H7 (cell line): ENCODE measurements around the gene INPP5A. TPM values are rescaled to one million over a fixed set of nuclear protein-coding genes. Genes with fewer than 3 reads are reported as not detected.

ENCODE experiments used
- DNase-seq: peaks from one replicate; pipeline ENCODE4 v3.0.0; 2012
- H3K27me3 ChIP-seq: 2 replicates; pipeline ENCODE4 v1.6.0; 2011; ENCODE audit warnings: mild to moderate bottlenecking, low read length; ENCODE audit not compliant: control insufficient read depth, insufficient read depth
- H3K36me3 ChIP-seq: replicated peaks from 2 replicates; pipeline ENCODE4 v1.5.1; 2011; ENCODE audit warnings: low read length; ENCODE audit not compliant: control insufficient read depth, insufficient read depth
- H3K4me3 ChIP-seq: 2 replicates; pipeline ENCODE4 v1.5.1; 2011; ENCODE audit warnings: low read depth, mild to moderate bottlenecking, control low read depth, low read length, moderate library complexity; ENCODE audit not compliant: insufficient read depth
- total RNA-seq: library from RNA; depleted of rRNA; stranded (reverse); fragments of >200 nt; shearing (Covaris generic); gene quantifications from 2 replicates; pipeline ENCODE4 v1.2.3, GENCODE V29; 2014

The INPP5A gene
- total RNA-seq, 1 experiment from 2014 or later = 29.2 TPM

- no peak overlapping the region for H3K4me3 ChIP-seq
These were observed 95.5 kb downstream of the INPP5A start for GRCh38 chr10:132632851-132633684.

DNA sequence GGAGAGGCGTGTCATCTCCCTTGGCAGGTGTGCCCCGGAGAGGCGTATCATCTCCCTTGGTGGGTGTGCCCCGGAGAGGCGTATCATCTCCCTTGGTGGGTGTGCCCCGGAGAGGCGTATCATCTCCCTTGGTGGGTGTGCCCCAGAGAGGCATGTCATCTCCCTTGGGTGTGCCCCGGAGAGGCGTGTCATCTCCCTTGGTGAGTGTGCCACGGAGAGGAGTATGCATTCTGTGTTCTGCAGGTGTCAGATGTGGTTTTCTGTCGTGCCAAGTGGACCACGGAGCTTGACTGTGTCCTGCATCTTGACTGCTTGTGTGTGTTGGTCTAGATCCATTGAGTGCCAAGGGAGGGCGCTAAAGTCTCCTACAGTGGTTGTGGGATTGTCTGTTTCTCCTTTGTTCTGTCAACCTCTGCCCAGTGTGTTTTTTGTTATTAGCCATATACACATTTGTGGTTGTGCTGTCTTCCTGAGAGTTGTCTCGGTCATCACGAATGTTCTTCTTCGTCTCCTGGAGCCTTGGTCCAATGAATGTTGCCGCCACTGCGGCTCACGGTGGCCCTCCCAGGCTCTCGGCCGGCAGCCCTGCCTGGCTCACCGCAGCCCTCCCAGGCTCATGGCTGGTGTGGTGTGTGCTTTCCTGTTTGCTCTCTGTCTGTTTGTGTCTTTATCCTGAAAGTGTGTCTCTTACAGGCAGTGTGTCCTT is 96.8 kb downstream of the INPP5A start:
- peak; percentile 79 for DNase-seq
- H3K27me3 ChIP-seq = no peaks in the 10 kb centered on the region
- no peak overlapping the region for H3K4me3 ChIP-seq

More at GRCh38 chr10:132632851-132633684, 95.5 kb downstream of the INPP5A start:
- Histone ChIP-seq H3K36me3 (no peaks in the 10 kb centered on the region), H3K27me3 (no peaks in the 10 kb centered on the region)
- DNase-seq = no peak

GRCh38 chr10:132634947-132635271 is 97.3 kb downstream of the INPP5A start:
- DNase-seq = no peak
- Histone ChIP-seq H3K27me3 (no peaks in the 10 kb centered on the region), H3K36me3 (no peaks in the 10 kb centered on the region), H3K4me3 (no peak overlapping the region)

More for the DNA sequence above, 96.8 kb downstream of the INPP5A start:
- H3K36me3 ChIP-seq = no peaks in the 10 kb centered on the region

DNA sequence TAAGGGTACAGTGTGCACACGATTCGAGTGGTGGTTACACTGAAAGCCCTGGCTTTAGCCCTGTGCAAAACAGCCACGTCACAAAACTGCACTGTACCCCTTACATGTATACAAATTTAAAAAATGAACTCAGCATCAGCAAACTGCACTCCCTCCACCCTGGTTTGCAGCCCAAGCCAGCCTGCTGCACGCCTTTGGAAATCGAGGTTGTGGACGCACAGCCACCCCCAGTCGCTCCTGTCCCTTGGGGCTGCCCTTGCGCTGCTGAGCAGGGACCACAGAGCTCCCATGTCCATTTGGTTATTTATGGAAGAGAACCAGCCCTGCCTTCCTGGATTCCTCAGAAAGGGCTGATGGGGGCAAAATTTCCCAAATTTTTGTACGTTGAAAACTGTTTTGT is 98.8 kb downstream of the INPP5A start:
- no peak overlapping the region for H3K4me3 ChIP-seq
- H3K27me3 ChIP-seq = no peaks in the 10 kb centered on the region
- DNase-seq = no peak
- no peaks in the 10 kb centered on the region for H3K36me3 ChIP-seq

DNA sequence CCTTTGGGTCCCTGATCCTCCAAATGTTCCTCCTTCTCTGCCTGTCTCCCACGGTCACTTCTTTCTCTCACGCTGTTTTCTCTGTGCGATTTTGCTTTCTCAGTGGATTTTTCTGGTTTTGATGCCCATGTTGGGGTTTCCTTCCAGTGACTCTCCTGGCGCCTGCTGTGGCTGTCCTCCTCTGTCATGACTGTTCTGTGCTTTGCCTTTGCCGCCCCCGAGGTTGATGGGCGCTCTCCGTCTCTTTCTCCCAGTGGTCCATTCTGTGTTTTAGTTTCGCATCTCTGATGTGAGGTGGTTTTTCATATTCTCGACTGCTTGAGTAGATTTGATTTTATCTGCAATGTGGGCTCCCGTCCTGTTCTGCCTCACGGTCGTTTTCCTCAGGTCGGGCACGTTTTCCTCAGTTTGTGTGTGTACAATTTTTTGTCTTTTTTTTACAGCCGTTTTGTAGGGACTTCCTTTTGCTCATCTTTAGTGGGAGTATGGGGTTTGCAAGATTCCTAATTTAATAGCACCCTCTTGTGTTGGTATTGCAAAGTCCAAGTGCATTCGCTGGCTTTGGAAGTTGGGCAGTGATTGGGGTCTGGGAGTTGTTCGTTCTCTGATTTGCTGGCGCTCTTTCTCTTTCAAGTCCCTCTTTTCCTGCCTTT is 100.0 kb downstream of the INPP5A start:
- no peak overlapping the region for H3K4me3 ChIP-seq
- H3K36me3 ChIP-seq = no peaks in the 10 kb centered on the region
- DNase-seq = peak; percentile 91
- no peaks in the 10 kb centered on the region for H3K27me3 ChIP-seq

DNA sequence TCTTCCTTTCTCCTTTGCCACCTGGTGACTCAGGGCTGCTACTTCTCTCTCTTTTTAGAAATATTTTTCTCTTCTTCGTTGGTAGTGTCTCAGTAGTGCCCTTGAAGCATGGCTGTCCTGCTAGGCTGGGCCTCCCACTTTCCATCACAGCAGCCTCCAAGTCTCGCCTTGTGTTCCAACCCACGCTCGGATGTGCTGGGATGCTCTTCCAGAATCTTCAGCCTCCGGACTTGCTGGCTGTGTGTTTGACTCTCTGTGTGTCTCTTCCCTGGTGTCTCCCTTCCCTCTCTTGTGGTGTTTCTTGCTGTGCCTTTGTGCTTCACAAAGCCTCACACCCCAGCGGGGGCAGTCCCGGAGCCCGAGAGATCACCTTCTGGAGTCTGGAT is 100.5 kb downstream of the INPP5A start:
- no peaks in the 10 kb centered on the region for H3K27me3 ChIP-seq
- H3K4me3 ChIP-seq = no peak overlapping the region
- H3K36me3 ChIP-seq = no peaks in the 10 kb centered on the region
- DNase-seq = no peak

GRCh38 chr10:132639470-132639869 is 101.9 kb downstream of the INPP5A start:
- DNase-seq = no peak
- no peak overlapping the region for H3K4me3 ChIP-seq
- H3K27me3 ChIP-seq = no peaks in the 10 kb centered on the region
- H3K36me3 ChIP-seq = no peaks in the 10 kb centered on the region

GRCh38 chr10:132640326-132641125 is 102.9 kb downstream of the INPP5A start:
- peak; percentile 18 for DNase-seq

GRCh38 chr10:132641401-132641800 is 103.8 kb downstream of the INPP5A start:
- DNase-seq = no peak
- no peaks in the 10 kb centered on the region for H3K27me3 ChIP-seq
- H3K36me3 ChIP-seq = no peaks in the 10 kb centered on the region
- H3K4me3 ChIP-seq = no peak overlapping the region

More at GRCh38 chr10:132640326-132641125, 102.9 kb downstream of the INPP5A start:
- Histone ChIP-seq H3K4me3 (no peak overlapping the region), H3K36me3 (no peaks in the 10 kb centered on the region), H3K27me3 (no peaks in the 10 kb centered on the region)

DNA sequence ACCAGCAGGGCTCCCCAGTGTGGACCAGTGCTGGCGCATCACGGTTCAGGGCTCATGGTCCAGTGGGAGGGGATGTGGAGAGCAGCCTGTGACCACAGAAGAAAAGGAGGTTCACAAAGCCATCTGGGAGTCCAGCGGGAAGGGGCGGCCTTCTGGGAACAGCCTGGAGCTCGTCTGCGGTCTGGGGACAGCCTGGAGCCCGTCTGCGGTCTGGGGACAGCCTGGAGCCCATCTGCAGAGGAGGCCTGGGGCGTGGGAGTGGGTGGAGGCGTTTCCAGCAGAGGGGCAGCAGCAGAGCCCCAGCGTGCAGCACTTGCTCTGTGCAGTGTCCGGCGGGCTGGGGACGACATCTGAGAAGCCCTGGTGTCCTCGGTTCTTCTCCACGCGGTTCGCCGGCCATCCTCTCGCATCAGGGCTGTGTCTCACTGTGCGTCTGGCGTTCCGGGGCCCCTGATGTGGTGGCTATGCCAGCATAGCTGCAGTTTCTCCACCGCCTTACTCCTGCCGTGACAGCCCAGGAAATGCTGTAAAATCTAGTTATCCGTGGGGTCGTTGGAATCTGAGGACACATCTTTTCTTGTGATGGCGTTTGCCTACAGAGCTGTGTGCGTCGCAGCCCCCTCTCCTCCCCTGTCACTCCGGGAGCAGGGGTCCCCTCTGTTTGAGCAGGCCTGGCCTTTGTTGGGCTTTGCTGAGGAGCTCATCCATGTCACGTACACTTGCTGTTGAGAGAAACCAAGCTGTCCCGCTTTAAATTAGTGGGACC is 104.6 kb downstream of the INPP5A start:
- Histone ChIP-seq H3K36me3 (no peaks in the 10 kb centered on the region), H3K4me3 (no peak overlapping the region), H3K27me3 (no peaks in the 10 kb centered on the region)
- DNase-seq = no peak

DNA sequence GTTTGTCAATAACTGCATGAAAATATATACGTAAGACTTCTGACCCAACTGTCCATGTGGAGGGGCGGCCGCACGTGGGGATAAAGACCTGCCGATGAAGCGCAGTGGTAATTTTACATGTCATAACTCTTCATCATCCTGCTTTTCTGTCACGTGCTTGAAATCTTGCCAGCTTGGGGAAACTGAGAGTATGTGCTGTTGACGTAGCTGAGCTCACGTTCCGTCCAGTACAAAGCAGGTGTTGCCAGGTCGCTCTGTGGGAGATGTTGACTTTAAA is 105.1 kb downstream of the INPP5A start:
- no peak for DNase-seq
- Histone ChIP-seq H3K36me3 (no peaks in the 10 kb centered on the region), H3K4me3 (no peak overlapping the region), H3K27me3 (no peaks in the 10 kb centered on the region)

- Histone ChIP-seq H3K36me3 (no peaks in the 10 kb centered on the region), H3K27me3 (no peaks in the 10 kb centered on the region), H3K4me3 (no peak overlapping the region)
- peak; percentile 80 for DNase-seq
These were observed 106.3 kb downstream of the INPP5A start for GRCh38 chr10:132643709-132644526.

- no peak overlapping the region for H3K4me3 ChIP-seq
- H3K36me3 ChIP-seq = no peaks in the 10 kb centered on the region
- H3K27me3 ChIP-seq = no peaks in the 10 kb centered on the region
- no peak for DNase-seq
These were observed 107.1 kb downstream of the INPP5A start for GRCh38 chr10:132644527-132645246.
